GM12878 (cell line): ENCODE measurements around the gene FOXP1.

Source experiments
- BHLHE40 ChIP-seq, 2 experiments: fragments of 450-650 bp in 1 of 2; IDR thresholded peaks; 2 replicates each; pipeline ENCODE4 v1.6.1; 2011 to 2017; ENCODE audit warnings: low read depth in 2 of 2, borderline replicate concordance in 1 of 2, improper control_type of control experiment in 1 of 2, low read length in 1 of 2, mild to moderate bottlenecking in 1 of 2
- BRCA1 ChIP-seq: IDR thresholded peaks from 2 replicates; pipeline ENCODE4 v1.6.1; 2011; ENCODE audit warnings: low read depth, low read length, improper control_type of control experiment
- CHD2 ChIP-seq: IDR thresholded peaks from 2 replicates; pipeline ENCODE4 v1.6.1; 2011; ENCODE audit warnings: low read depth, low read length, improper control_type of control experiment, borderline replicate concordance
- CTCF ChIP-seq, 3 experiments: IDR thresholded peaks in 2 of 3; conservative IDR thresholded peaks in 1 of 3; 2 replicates each; pipeline ENCODE4 v1.5.1; 2011; ENCODE audit warnings: low read depth in 3 of 3, low read length in 3 of 3, mild to moderate bottlenecking in 3 of 3, control low read depth in 2 of 3, moderate library complexity in 2 of 3, inconsistent platforms in 1 of 3, mixed read lengths in 1 of 3; ENCODE audit not compliant: control insufficient read depth in 2 of 3, insufficient read depth in 1 of 3; ENCODE audit errors: extremely low read depth in 1 of 3
- EZH2 ChIP-seq: IDR thresholded peaks from 2 replicates; pipeline ENCODE4 v1.6.1; 2012; ENCODE audit warnings: low read depth, mild to moderate bottlenecking, control low read depth, inconsistent platforms, low read length, borderline replicate concordance; ENCODE audit not compliant: control insufficient read depth
- MAX ChIP-seq: IDR thresholded peaks from 2 replicates; pipeline ENCODE4 v1.6.1; 2012; ENCODE audit warnings: low read depth, low read length, improper control_type of control experiment
- MEF2B ChIP-seq: fragments of 450-650 bp; IDR thresholded peaks from 2 replicates; pipeline ENCODE4 v1.6.1; 2018; ENCODE audit warnings: mild to moderate bottlenecking, moderate library complexity; ENCODE audit not compliant: partially characterized antibody, poor library complexity, severe bottlenecking
- NFXL1 ChIP-seq: fragments of 450-650 bp; IDR thresholded peaks from 2 replicates; pipeline ENCODE4 v1.6.1; 2017; ENCODE audit warnings: antibody characterized with exemption, mild to moderate bottlenecking, borderline replicate concordance
- POLR2AphosphoS5 ChIP-seq: IDR thresholded peaks from 2 replicates; pipeline ENCODE4 v1.6.1; 2011; ENCODE audit warnings: mild to moderate bottlenecking, low read length, inconsistent platforms
- TARDBP ChIP-seq: IDR thresholded peaks from 2 replicates; pipeline ENCODE4 v1.6.1; 2016; ENCODE audit warnings: borderline replicate concordance

- 0 out of 2 replicates have a peak, but pooled peaks have one; percentile 45 for TF ChIP-seq TARDBP
- TF ChIP-seq EZH2 = no peak
- no peak for TF ChIP-seq MEF2B
- TF ChIP-seq NFXL1 = no peak
- peak; percentile 38 to 74 for TF ChIP-seq BHLHE40 (IDR thresholded peaks at IDR 0.05; ENCODE audit: borderline replicate concordance in 1 of 2, low read depth in 2 of 2, low read length in 1 of 2)
- no peak for TF ChIP-seq POLR2AphosphoS5
- TF ChIP-seq BRCA1 = peak; percentile 22; the same call in 1 of the 2 replicates
- TF ChIP-seq CTCF (IDR thresholded peaks at IDR 0.05 in 2 of 3, conservative IDR thresholded peaks at IDR 0.05 in 1 of 3; ENCODE audit: control insufficient read depth in 2 of 3, extremely low read depth in 1 of 3, insufficient read depth in 1 of 3, low read depth in 3 of 3, low read length in 3 of 3) = no peak
- no peak for TF ChIP-seq CHD2
- peak; percentile 51; the same call in 1 of the 2 replicates for TF ChIP-seq MAX
Observed at GRCh38 chr3:71226565-71227269, 356.8 kb downstream of the FOXP1 start.
